Measurements from ENCODE around the gene FIBP.

- TF ChIP-seq CTCF (IDR thresholded peaks at IDR 0.05), result no peak
- TF ChIP-seq POLR2A (IDR thresholded peaks at IDR 0.05), result no peak
Measured at GRCh38 chr11:65883786-65884715, 4.2 kb downstream of the FIBP start.
